ENCODE data around the gene POLH.

- no peak for TF ChIP-seq CTCF (IDR thresholded peaks at IDR 0.05)
- TF ChIP-seq POLR2A (IDR thresholded peaks at IDR 0.05): no peak
Measured at GRCh38 chr6:43616725-43617472, 40.9 kb downstream of the POLH start.
